Mesothelial cell of epicardium (in vitro differentiated cells): ENCODE results near the gene GFM2. TPM values are rescaled to one million over a fixed set of nuclear protein-coding genes. Genes with fewer than 3 reads are reported as not detected.

ENCODE experiments used
- DNase-seq, 2 experiments: peaks; one replicate each; pipeline ENCODE4 v3.0.0; 2021; ENCODE audit warnings: low spot score in 2 of 2; ENCODE audit not compliant: unreplicated experiment in 2 of 2
- H3K27ac Mint-ChIP-seq: 2 replicates; pipeline ENCODE4 v1.8.0; 2021; ENCODE audit warnings: mixed read lengths
- H3K27me3 Mint-ChIP-seq: 2 replicates; pipeline ENCODE4 v1.8.0; 2021; ENCODE audit warnings: low read depth, mixed read lengths
- H3K36me3 Mint-ChIP-seq: 2 replicates; pipeline ENCODE4 v1.8.0; 2021; ENCODE audit warnings: mixed read lengths
- H3K4me1 Mint-ChIP-seq: 2 replicates; pipeline ENCODE4 v1.8.0; 2021; ENCODE audit warnings: mixed read lengths
- H3K4me3 Mint-ChIP-seq: 2 replicates; pipeline ENCODE4 v1.8.0; 2021; ENCODE audit warnings: mild to moderate bottlenecking, moderate library complexity, mixed read lengths
- H3K9me3 Mint-ChIP-seq: 2 replicates; pipeline ENCODE4 v1.8.0; 2021; ENCODE audit warnings: mixed read lengths
- CTCF ChIP-seq: fragments of 200-600 bp; sonication (generic); IDR thresholded peaks from one replicate; pipeline ENCODE4 v1.5.0; 2021; ENCODE audit warnings: antibody characterized with exemption; ENCODE audit not compliant: unreplicated experiment
- total RNA-seq: library from RNA; stranded (reverse); gene quantifications from 3 replicates; pipeline ENCODE4 v1.2.1, GENCODE V29; 2021

Gene GFM2
- total RNA-seq, 1 donor from 2014 or later, result 34.3 TPM

- no peak for TF ChIP-seq CTCF
- Mint-ChIP-seq H3K36me3 (no peaks in the 10 kb centered on the region), H3K4me1 (peaks cover 20% of the 10 kb centered on the region), H3K27ac (no peak overlapping the region), H3K27me3 (no peaks in the 10 kb centered on the region), H3K4me3 (peak overlapping the region; percentile 44), H3K9me3 (no peaks in the 10 kb centered on the region)
- no peak for DNase-seq
Observed at GRCh38 chr5:74673011-74673790, 93.7 kb downstream of the GFM2 start.

DNA sequence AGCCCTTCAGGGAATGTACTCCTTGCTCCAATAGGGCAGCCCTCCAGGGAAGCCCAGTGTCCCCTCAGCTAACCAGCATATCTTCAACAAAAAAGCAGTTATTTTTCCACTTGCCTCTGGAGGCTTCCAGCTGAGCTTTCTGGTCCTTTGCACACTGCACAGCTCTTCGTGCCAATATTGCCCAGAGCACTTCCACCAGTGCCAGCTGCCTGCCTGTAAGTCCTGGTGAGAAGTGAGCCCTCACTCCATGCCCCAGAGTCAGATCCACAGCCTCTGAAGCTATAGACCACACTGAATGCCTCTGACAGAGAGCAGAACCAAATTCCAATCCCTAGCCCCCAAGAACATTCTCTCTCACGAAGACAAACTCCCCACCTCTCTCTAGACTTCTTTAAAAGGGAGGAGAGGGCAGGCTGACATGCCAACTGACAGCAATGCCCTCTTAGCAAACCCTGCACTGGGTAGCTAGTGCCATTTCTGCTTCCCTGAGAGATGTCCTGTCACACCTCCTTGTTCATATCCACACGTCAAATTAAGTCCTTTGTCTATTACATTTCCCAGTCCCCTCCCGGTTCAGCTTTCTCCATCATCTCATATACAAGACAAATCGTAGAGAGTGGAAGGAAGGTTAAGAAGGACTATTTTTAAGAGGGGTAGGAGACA is 94.6 kb downstream of the GFM2 start:
- Mint-ChIP-seq H3K27ac (no peak overlapping the region), H3K4me1 (peaks cover 20% of the 10 kb centered on the region), H3K9me3 (no peaks in the 10 kb centered on the region), H3K4me3 (no peak overlapping the region), H3K36me3 (no peaks in the 10 kb centered on the region), H3K27me3 (no peaks in the 10 kb centered on the region)
- DNase-seq, result no peak
- no peak for TF ChIP-seq CTCF

Other genes with a start within 250 kb of the GFM2 start
- 123 to 129 TPM (median 125 TPM) in 3 replicates for gene ENC1, start 126.4 kb downstream of the GFM2 start, total RNA-seq
- gene HEXB, start 81.9 kb downstream of the GFM2 start, total RNA-seq, result 57.5 to 62.5 TPM (median 58.3 TPM) in 3 replicates
- 76.9 to 88.5 TPM (median 86.7 TPM) in 3 replicates for gene NSA2, start 132 bp upstream of the GFM2 start, total RNA-seq
- gene FAM169A, start 99.3 kb upstream of the GFM2 start, total RNA-seq, result 22.6 to 23.7 TPM (median 23.5 TPM) in 3 replicates